HepG2 (cell line): ENCODE data around the gene SDK1. TPM values are rescaled to one million over a fixed set of nuclear protein-coding genes. Genes with fewer than 3 reads are reported as not detected.

Source experiments
- ZBED4 ChIP-seq: sonication (generic); formaldehyde crosslinking; IDR thresholded peaks from 2 replicates; pipeline ENCODE4 v1.4.0; 2020; ENCODE audit warnings: missing genetic modification reagents, borderline replicate concordance
- polyA plus RNA-seq, 8 experiments: library from polyadenylated mRNA; depleted of rRNA in 3 of 8; stranded (reverse) in 7 of 8; unstranded in 1 of 8; fragments of >200 nt; fragmentation: Illumina TruSeq in 4 of 8; extraction: Trizol in 4 of 8; gene quantifications; 2 replicates each; pipeline versions ENCODE4 v1.2.1 to v1.2.3, GENCODE V29; 2011 to 2016; ENCODE audit warnings: low read depth in 4 of 8, missing spikeins in 1 of 8, mixed read lengths in 1 of 8; ENCODE audit not compliant: insufficient read depth in 1 of 8
- total RNA-seq, 5 experiments: library from RNA; depleted of rRNA; stranded (reverse); fragments of >200 nt; fragmentation: Illumina TruSeq; extraction: Trizol; gene quantifications; 2 replicates each; pipeline ENCODE4 v1.2.3, GENCODE V29; 2016; ENCODE audit warnings: low read depth in 1 of 5
- TF ChIP-seq, protein P1 (sequence below): sonication (generic); formaldehyde crosslinking; IDR thresholded peaks from 2 replicates; pipeline ENCODE4 v1.4.0; 2020; ENCODE audit warnings: mild to moderate bottlenecking, missing genetic modification reagents

Gene SDK1
- total and polyA plus RNA-seq, 2 of the 13 experiments (the other 11 are each of a cell fraction or from before 2014, with no cell fraction given), result 0.35 to 2.4 TPM

GRCh38 chr7:3469641-3470040 is 168.6 kb downstream of the SDK1 start (continued):
- no peak for TF ChIP-seq ZBED4 (CRISPR knock-in tag)
- TF ChIP-seq, protein P1, sequence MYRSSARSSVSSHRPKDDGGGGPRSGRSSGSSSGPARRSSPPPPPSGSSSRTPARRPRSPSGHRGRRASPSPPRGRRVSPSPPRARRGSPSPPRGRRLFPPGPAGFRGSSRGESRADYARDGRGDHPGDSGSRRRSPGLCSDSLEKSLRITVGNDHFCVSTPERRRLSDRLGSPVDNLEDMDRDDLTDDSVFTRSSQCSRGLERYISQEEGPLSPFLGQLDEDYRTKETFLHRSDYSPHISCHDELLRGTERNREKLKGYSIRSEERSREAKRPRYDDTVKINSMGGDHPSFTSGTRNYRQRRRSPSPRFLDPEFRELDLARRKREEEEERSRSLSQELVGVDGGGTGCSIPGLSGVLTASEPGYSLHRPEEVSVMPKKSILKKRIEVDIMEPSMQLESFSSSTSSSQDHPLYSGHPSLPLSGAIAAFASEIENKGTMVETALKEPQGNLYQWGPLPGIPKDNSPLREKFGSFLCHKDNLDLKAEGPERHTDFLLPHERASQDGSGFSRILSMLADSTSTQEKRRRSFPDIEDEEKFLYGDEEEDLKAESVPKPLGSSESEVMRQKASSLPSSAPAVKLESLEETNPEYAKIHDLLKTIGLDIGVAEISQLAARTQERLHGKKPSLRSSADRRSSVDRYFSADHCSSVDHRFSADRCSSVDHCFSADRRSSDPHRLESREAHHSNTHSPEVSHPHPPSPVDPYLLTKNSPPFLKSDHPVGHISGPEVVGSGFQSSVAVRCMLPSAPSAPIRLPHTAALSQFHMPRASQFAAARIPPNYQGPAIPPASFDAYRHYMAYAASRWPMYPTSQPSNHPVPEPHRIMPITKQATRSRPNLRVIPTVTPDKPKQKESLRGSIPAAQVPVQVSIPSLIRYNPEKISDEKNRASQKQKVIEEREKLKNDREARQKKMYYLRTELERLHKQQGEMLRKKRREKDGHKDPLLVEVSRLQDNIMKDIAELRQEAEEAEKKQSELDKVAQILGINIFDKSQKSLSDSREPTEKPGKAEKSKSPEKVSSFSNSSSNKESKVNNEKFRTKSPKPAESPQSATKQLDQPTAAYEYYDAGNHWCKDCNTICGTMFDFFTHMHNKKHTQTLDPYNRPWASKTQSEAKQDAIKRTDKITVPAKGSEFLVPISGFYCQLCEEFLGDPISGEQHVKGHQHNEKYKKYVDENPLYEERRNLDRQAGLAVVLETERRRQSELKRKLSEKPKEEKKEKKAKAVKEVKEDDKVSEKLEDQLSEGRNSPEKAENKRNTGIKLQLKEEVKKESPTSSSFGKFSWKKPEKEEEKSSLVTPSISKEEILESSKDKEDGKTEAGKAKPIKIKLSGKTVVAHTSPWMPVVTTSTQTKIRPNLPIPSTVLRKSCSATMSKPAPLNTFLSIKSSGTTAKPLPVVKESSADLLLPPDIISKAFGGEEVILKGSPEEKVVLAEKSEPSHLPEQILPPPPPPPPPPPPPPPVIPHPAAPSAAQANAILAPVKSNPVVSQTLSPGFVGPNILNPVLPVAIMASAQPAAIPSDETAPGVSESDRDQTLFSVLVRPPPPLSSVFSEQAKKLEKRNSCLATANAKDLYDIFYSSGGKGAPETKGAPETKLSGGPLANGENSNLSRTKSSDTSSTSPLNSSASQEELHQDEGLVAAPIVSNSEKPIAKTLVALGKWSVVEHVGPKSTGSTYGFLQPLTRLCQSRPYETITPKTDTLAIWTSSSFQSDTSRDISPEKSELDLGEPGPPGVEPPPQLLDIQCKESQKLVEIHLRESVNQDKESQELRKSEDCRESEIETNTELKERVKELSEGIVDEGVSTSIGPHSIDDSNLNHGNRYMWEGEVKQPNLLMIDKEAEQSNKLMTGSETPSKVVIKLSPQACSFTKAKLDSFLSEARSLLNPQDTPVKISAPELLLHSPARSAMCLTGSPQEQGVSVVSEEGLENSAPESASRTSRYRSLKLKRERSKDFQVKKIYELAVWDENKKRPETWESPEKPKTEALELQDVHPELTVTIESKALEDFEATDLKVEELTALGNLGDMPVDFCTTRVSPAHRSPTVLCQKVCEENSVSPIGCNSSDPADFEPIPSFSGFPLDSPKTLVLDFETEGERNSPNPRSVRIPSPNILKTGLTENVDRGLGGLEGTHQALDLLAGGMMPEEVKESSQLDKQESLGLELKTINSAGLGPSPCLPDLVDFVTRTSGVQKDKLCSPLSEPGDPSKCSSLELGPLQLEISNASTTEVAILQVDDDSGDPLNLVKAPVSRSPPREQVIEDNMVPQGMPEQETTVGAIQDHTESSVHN (CRISPR knock-in tag), result no peak
